HG03469 (cell line): ENCODE results near the gene DIAPH3.
A peak's percentile ranks its signal among the peaks of the same experiment; 100 is the strongest.
"Not testable (repeated sequence)": the region's sequence is repeated elsewhere in the genome, so short reads cannot be mapped to it uniquely, and the experiment has no call there.

Experiments
- ATAC-seq: cut with Tn5 transposase; IDR thresholded peaks from one replicate; pipeline ENCODE4 v1.9.1; 2021; ENCODE audit warnings: mild to moderate bottlenecking, moderate library complexity, moderate number of reproducible peaks; ENCODE audit not compliant: unreplicated experiment

The DIAPH3 gene

GRCh38 chr13:60163478-60164233 lies at the start of gene DIAPH3:
TSS of gene DIAPH3 (minus strand) at chr13:60163928. CDS start at chr13:60163766, 162 bp downstream.
- peak; percentile 100 for ATAC-seq

- no peak for ATAC-seq
These were observed 49.6 kb upstream of the DIAPH3 start for GRCh38 chr13:60213236-60213744.

- ATAC-seq, result no peak
These were observed 47.8 kb upstream of the DIAPH3 start for GRCh38 chr13:60211548-60211947.

GRCh38 chr13:60210510-60211330 lies 47.0 kb upstream of the DIAPH3 start:
- no peak for ATAC-seq

GRCh38 chr13:60205499-60205898 lies 41.8 kb upstream of the DIAPH3 start:
- ATAC-seq, result not testable (repeated sequence)

- ATAC-seq, result no peak
These were observed 37.6 kb upstream of the DIAPH3 start for GRCh38 chr13:60201286-60201685.

- not testable (repeated sequence) for ATAC-seq
These were observed 32.2 kb upstream of the DIAPH3 start for GRCh38 chr13:60195893-60196292.

GRCh38 chr13:60182907-60183306 lies 19.2 kb upstream of the DIAPH3 start:
- ATAC-seq, result no peak

- ATAC-seq, result no peak
These were observed 14.6 kb upstream of the DIAPH3 start for GRCh38 chr13:60178327-60178726.

- ATAC-seq, result no peak
These were observed 11.8 kb upstream of the DIAPH3 start for GRCh38 chr13:60175571-60175970.

GRCh38 chr13:60174113-60174512 lies 10.4 kb upstream of the DIAPH3 start:
- ATAC-seq, result no peak

- ATAC-seq, result no peak
These were observed 8.4 kb upstream of the DIAPH3 start for GRCh38 chr13:60172111-60172510.

GRCh38 chr13:60170414-60170813 lies 6.7 kb upstream of the DIAPH3 start:
- no peak for ATAC-seq

GRCh38 chr13:60169239-60170031 lies 5.7 kb upstream of the DIAPH3 start:
- ATAC-seq, result no peak

GRCh38 chr13:60167121-60167520 lies 3.4 kb upstream of the DIAPH3 start:
- ATAC-seq, result no peak

- ATAC-seq, result no peak
These were observed 1.8 kb upstream of the DIAPH3 start for GRCh38 chr13:60165391-60166099.

GRCh38 chr13:60164234-60164889 lies 634 bp upstream of the DIAPH3 start:
- no peak for ATAC-seq

GRCh38 chr13:60162096-60162495 lies 1.6 kb downstream of the DIAPH3 start:
- ATAC-seq, result no peak

GRCh38 chr13:60158321-60158801 lies 5.4 kb downstream of the DIAPH3 start:
- ATAC-seq, result no peak

- no peak for ATAC-seq
These were observed 7.8 kb downstream of the DIAPH3 start for GRCh38 chr13:60155978-60156377.
